ENCODE results near the gene SOD3. TPM values are rescaled to one million over a fixed set of nuclear protein-coding genes. Genes with fewer than 3 reads are reported as not detected.

SOD3 gene
- total and polyA plus RNA-seq, 2 of the 8 experiments (the other 6 are each of a cell fraction or from before 2014, with no cell fraction given) = 4.9 TPM

GRCh38 chr4:24849756-24850155, 54.4 kb downstream of the SOD3 start:
- no peaks in the 10 kb centered on the region for H3K79me2 ChIP-seq (ENCODE audit: control insufficient read depth in 1 of 2, insufficient read depth in 2 of 2, low read length in 2 of 2)
- H3K27me3 ChIP-seq (replicated peaks in 1 of 4; ENCODE audit: control insufficient read depth in 3 of 4, extremely low read depth in 1 of 4, insufficient read depth in 3 of 4, low read length in 3 of 4) = no peaks in the 10 kb centered on the region
- CTCF ChIA-PET (ENCODE audit: partially characterized antibody) = interaction anchor here (0.8 to 1.1 kb wide), 2 partner anchors 18 to 39 kb away, joined by 3 read pairs; no protein-coding TSS in a partner anchor
- no peak overlapping the region for H2BK120ac ChIP-seq (replicated peaks; ENCODE audit: low read depth, low read length)
- no peak overlapping the region for H3K14ac ChIP-seq (ENCODE audit: insufficient read length)
- H2BK12ac ChIP-seq (ENCODE audit: low read depth, low read length) = no peak overlapping the region
- H4K8ac ChIP-seq (ENCODE audit: extremely low read depth, insufficient read depth, low read length) = no peak overlapping the region
- POLR2A ChIA-PET (ENCODE audit: partially characterized antibody) = no interaction called here
- no peaks in the 10 kb centered on the region for H4K20me1 ChIP-seq (replicated peaks in 1 of 2; ENCODE audit: control insufficient read depth in 1 of 2, insufficient read depth in 2 of 2, low read length in 2 of 2)
- H2BK15ac ChIP-seq (ENCODE audit: low read length) = no peak overlapping the region
- no peak overlapping the region for H2BK5ac ChIP-seq (ENCODE audit: low read depth, low read length)
- H3K79me1 ChIP-seq (ENCODE audit: low read depth, low read length) = no peaks in the 10 kb centered on the region
- TF ChIP-seq CTCF (IDR thresholded peaks at IDR 0.05; ENCODE audit: control extremely low read depth in 1 of 3, insufficient read depth in 1 of 3, low read depth in 1 of 3, low read length in 3 of 3) (no peak), SIRT6 (IDR thresholded peaks at IDR 0.05; ENCODE audit: low read length) (no peak), CTBP2 (IDR thresholded peaks at IDR 0.05; ENCODE audit: borderline replicate concordance, insufficient read depth, insufficient read length, low read length) (no peak)
- H4K5ac ChIP-seq (ENCODE audit: insufficient read length, low read depth, low read length) = no peak overlapping the region
- H3K56ac ChIP-seq (replicated peaks; ENCODE audit: insufficient read length, low read depth, low read length) = no peak overlapping the region
- no peak overlapping the region for H2AFZ ChIP-seq (ENCODE audit: low read length)
- H2BK20ac ChIP-seq (ENCODE audit: low read length) = no peak overlapping the region
- peaks cover 0 to 5% (median under 1%) of the 10 kb centered on the region in 4 experiments; a peak in 1 of 7 replicates for H3K4me1 ChIP-seq (replicated peaks in 1 of 4; ENCODE audit: control insufficient read depth in 3 of 4, insufficient read depth in 4 of 4, low read length in 3 of 4)
- H3K23me2 ChIP-seq (ENCODE audit: low read depth, low read length) = no peaks in the 10 kb centered on the region; the same call in 1 of the 2 replicates
- H4K91ac ChIP-seq (replicated peaks; ENCODE audit: insufficient read length, low read length) = no peak overlapping the region
- no peak overlapping the region for H3K23ac ChIP-seq (ENCODE audit: insufficient read length)
- H2AK5ac ChIP-seq (ENCODE audit: low read depth, low read length) = no peak overlapping the region
- H3K27ac ChIP-seq (ENCODE audit: low read depth, low read length) = no peak overlapping the region
- no peaks in the 10 kb centered on the region for H3K9me3 ChIP-seq (ENCODE audit: insufficient read depth in 2 of 2, low read depth in 1 of 2, low read length in 1 of 2)
- H3K4ac ChIP-seq (replicated peaks; ENCODE audit: insufficient read length, low read depth, low read length) = no peak overlapping the region
- DNase-seq (ENCODE audit: low read depth in 1 of 2, low spot score in 2 of 2) (no peak), FAIRE-seq (no peak)
- H3K4me3 ChIP-seq (ENCODE audit: extremely low read depth in 1 of 4, insufficient read depth in 2 of 4, low read depth in 3 of 4, low read length in 4 of 4) = no peak overlapping the region
- no peak overlapping the region for H3K4me2 ChIP-seq (ENCODE audit: insufficient read depth in 1 of 2, low read depth in 2 of 2, low read length in 2 of 2)
- 85% methylated on average over 2 of the region's 2 CpGs; no CpG with 5 or more reads in 1 of the 2 experiments for WGBS, 2 experiments (ENCODE audit: extremely low coverage in 1 of 2, insufficient coverage in 1 of 2, insufficient read length in 1 of 2, insufficient replicate concordance in 2 of 2, low coverage in 1 of 2, low lambda C conversion rate in 2 of 2, missing lambda C conversion rate in 1 of 2)
- H3K18ac ChIP-seq (ENCODE audit: extremely low read depth, low read length) = no peak overlapping the region
- no peaks in the 10 kb centered on the region for H3K36me3 ChIP-seq (ENCODE audit: control insufficient read depth in 2 of 4, insufficient read depth in 4 of 4, low read length in 3 of 4)
- H3K9ac ChIP-seq (replicated peaks in 1 of 4; ENCODE audit: extremely low read depth in 1 of 4, low read depth in 3 of 4, low read length in 3 of 4) = no peak overlapping the region
